Activated naive CD4-positive, alpha-beta T cell treated with anti-CD3 and anti-CD28 coated beads, Interleukin-2, amount 50 U/mL, for 24 hours (primary cell): ENCODE measurements around the gene NLRC5.

ENCODE experiments used
- H3K27ac Mint-ChIP-seq: one replicate; pipeline ENCODE4 v1.8.0; 2021; ENCODE audit warnings: mild to moderate bottlenecking, mixed read lengths
- H3K27me3 Mint-ChIP-seq: one replicate; pipeline ENCODE4 v1.8.0; 2021; ENCODE audit warnings: mixed read lengths
- H3K36me3 Mint-ChIP-seq: one replicate; pipeline ENCODE4 v1.8.0; 2021; ENCODE audit warnings: mixed read lengths
- H3K4me1 Mint-ChIP-seq: one replicate; pipeline ENCODE4 v1.8.0; 2021; ENCODE audit warnings: mixed read lengths
- H3K4me3 Mint-ChIP-seq: one replicate; pipeline ENCODE4 v1.8.0; 2021; ENCODE audit warnings: mild to moderate bottlenecking, mixed read lengths
- H3K9me3 Mint-ChIP-seq: one replicate; pipeline ENCODE4 v1.8.0; 2021; ENCODE audit warnings: mixed read lengths

NLRC5 gene

DNA sequence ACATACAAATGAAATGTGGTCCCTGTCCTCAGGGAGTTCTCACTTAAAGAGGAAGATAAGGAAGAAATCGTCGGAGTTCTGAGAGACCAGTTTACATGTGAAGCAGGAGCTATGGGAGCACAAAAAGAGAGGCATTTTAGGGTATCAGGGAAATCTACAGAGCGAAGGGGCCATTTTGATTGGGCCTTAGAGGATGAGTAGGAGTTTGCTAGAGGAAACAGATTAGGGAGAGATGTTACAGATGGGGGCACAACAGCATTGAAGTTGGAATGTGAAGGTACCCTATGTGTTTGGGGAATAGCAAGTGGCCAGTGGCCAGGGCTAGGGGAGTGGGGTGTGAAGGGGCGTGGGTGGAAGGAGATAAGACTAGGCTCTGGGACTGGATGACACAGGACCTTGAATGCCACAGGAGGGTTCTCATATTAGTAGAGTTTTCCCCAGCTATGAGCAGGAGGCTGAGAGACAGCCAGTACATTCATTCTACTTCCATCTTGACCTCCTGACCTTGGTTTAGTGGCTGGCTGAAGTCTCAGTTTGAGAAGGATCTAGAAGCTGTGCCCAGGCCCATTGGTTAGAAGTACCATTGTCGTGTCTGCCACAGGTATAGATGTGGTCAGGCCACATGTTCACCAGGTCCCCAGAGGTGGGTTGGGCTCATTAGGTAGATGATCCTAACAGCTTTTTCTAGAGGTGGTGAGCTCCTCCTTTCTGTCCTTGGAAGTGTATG is 137.8 kb downstream of the NLRC5 start:
- no peaks in the 10 kb centered on the region for H3K9me3 Mint-ChIP-seq
- peak overlapping the region; percentile 88 for H3K27ac Mint-ChIP-seq
- H3K27me3 Mint-ChIP-seq = no peaks in the 10 kb centered on the region
- H3K36me3 Mint-ChIP-seq = no peaks in the 10 kb centered on the region
- peaks cover 88% of the 10 kb centered on the region for H3K4me1 Mint-ChIP-seq
- no peak overlapping the region for H3K4me3 Mint-ChIP-seq

DNA sequence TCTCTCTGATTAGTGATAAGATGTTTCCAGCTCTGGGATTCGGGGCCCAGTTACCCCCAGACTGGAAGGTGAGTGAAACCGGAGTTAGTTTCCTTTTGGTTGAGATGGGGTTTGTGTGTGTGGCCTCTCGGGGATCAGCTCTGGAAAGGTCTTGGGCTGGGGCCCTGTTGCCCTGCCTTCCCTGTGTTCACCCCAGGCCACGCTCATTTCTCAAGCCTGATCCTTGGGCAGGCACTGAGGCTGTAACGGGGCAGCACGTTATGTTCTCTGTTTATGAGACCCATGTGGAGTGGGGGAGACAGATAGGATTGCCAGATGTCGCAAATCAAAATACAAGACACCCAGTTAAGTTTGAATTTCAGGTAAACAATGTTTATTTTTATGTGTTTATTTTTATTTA is 138.5 kb downstream of the NLRC5 start:
- Mint-ChIP-seq H3K36me3 (no peaks in the 10 kb centered on the region), H3K4me1 (peaks cover 93% of the 10 kb centered on the region), H3K27me3 (no peaks in the 10 kb centered on the region), H3K9me3 (no peaks in the 10 kb centered on the region), H3K4me3 (peak overlapping the region; percentile 37), H3K27ac (peak overlapping the region; percentile 88)

DNA sequence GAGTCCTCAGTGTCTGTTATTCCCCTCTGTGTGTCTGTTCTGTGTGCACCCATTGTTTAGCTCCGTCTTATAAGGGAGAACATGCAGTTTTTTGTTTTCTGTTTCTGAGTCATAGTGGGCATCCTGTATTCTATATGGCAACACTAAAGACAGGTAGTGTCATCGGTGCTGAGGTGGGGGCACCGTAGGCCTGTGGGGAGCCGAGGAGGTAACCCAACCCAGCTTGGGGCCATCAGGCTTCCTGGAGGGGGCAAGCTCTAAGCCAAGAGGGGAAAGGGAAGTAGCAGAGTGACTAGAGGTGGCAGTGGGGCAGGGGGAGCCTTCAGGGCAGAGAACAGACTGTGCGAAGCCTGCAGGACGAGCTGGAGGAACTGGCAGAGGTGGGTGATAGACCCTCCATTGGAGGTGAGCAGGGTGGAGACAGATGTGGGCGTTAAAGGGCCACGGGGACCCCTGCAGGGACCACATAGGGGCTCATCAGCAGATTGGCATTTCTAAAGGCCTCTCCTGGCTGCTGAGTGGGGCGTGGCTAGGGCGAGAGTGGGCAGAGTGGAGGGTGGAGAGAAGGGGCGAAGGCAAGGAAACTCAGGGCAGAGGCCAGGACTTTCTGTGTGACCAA is 139.5 kb downstream of the NLRC5 start:
- H3K36me3 Mint-ChIP-seq = no peaks in the 10 kb centered on the region
- H3K9me3 Mint-ChIP-seq = no peaks in the 10 kb centered on the region
- H3K4me1 Mint-ChIP-seq = peaks cover 90% of the 10 kb centered on the region
- H3K27me3 Mint-ChIP-seq = no peaks in the 10 kb centered on the region
- peak overlapping the region; percentile 98 for H3K27ac Mint-ChIP-seq
- peak overlapping the region; percentile 71 for H3K4me3 Mint-ChIP-seq

DNA sequence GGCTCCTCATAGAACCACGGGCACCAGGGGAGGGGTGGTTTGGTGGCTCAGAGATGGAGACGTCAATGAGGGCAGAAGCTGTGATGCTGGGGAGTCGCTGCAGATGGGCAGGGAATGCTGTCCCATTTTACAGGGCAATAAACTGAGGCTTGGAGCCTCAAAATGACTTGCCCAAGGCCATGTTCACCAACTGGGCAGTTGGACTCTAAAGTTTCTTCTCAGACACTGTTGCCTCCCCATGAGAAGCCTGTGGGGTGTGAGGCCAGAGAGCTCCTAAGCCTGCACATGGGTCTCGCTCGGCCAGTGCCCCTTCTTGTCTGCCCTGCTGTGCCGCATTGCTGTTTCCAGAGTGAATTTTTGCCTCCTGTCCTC is 141.6 kb downstream of the NLRC5 start:
- Mint-ChIP-seq H3K4me1 (peaks cover 89% of the 10 kb centered on the region), H3K36me3 (no peaks in the 10 kb centered on the region), H3K9me3 (no peaks in the 10 kb centered on the region), H3K27me3 (no peaks in the 10 kb centered on the region), H3K27ac (peak overlapping the region; percentile 83), H3K4me3 (peak overlapping the region; percentile 12)

DNA sequence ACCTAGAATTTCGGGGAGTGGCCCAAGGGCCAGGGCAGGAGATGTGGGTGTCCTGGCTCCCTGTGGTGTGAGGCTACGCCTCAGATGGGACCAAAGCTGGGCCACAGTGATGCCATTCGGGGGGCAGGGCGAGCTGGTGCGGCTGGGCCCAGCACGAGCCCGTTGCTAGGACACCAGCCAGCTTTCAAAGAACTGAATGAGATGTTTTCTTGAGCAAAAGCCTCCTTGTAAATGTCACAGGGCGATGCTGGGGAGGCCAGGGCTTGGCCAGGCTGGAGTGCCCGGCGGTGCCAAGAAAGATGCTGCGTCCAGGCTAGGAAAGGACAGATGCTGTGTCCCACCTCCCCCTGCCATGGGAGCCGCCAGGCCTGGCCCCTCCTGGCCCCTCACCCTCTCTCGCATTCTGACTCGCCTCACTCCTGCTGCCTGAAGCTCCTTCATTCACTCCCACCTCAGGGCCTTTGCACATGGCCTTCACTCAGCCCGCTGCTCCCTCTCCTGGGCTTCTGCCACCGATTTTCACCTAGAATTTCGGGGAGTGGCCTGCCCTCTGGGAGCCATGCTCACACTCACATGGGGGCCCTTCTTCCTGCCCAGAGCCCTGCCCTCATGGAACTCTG is 142.1 kb downstream of the NLRC5 start:
- no peaks in the 10 kb centered on the region for H3K27me3 Mint-ChIP-seq
- H3K27ac Mint-ChIP-seq = peak overlapping the region; percentile 85
- H3K4me3 Mint-ChIP-seq = peak overlapping the region; percentile 42
- no peaks in the 10 kb centered on the region for H3K36me3 Mint-ChIP-seq
- H3K9me3 Mint-ChIP-seq = no peaks in the 10 kb centered on the region
- H3K4me1 Mint-ChIP-seq = peaks cover 89% of the 10 kb centered on the region

DNA sequence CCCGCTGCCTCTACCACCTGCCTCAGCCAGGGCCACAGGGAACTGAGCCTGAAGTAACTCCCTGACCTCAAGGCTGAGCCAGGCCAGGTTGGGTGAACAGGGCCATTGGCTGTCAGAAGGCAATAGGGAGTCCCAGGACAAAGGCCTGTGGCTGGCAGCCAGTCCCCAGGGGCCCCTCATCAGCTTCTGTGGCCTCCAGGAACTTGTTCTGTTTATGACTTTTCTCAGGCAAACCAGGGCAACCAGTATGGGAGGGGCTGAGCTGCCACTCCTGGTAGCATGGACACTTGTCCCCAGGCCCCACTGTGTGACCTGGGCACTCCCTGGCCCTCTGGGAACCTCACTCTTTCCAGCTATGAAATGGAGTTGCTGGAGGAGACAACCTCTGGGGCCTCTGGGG is 143.1 kb downstream of the NLRC5 start:
- Mint-ChIP-seq H3K9me3 (no peaks in the 10 kb centered on the region), H3K27me3 (no peaks in the 10 kb centered on the region), H3K27ac (peak overlapping the region; percentile 91), H3K36me3 (no peaks in the 10 kb centered on the region), H3K4me1 (peaks cover 82% of the 10 kb centered on the region), H3K4me3 (no peak overlapping the region)

DNA sequence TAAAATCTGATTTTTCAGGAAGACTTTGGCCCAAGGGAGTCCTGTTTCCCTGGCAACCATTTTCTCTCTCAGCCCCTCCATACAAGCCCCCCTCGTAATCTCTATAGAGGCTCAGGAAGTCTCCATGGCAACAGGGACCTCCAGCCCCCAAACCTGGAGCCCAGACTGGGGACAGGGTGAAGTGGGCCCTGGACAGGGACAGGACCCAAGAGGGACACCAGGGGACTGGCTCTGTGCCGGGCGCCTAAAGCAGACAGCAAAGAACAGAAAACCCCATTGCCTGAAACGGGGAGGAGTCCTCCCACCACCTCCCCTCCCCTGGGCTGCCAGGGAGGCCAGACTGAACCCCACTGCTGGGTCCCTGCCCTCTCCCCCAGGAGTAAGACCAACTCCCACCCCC is 143.7 kb downstream of the NLRC5 start:
- H3K27me3 Mint-ChIP-seq = no peaks in the 10 kb centered on the region
- H3K4me3 Mint-ChIP-seq = no peak overlapping the region
- H3K27ac Mint-ChIP-seq = peak overlapping the region; percentile 76

More for the DNA sequence above, 143.7 kb downstream of the NLRC5 start:
- Mint-ChIP-seq H3K4me1 (peaks cover 80% of the 10 kb centered on the region), H3K36me3 (no peaks in the 10 kb centered on the region), H3K9me3 (no peaks in the 10 kb centered on the region)
